Measurements from ENCODE around the gene NR0B2. TPM values are rescaled to one million over a fixed set of nuclear protein-coding genes. Genes with fewer than 3 reads are reported as not detected.

Gene NR0B2
- polyA plus RNA-seq, 2 of the 4 experiments (the other 2 are of a cell fraction), result not detected

DNA sequence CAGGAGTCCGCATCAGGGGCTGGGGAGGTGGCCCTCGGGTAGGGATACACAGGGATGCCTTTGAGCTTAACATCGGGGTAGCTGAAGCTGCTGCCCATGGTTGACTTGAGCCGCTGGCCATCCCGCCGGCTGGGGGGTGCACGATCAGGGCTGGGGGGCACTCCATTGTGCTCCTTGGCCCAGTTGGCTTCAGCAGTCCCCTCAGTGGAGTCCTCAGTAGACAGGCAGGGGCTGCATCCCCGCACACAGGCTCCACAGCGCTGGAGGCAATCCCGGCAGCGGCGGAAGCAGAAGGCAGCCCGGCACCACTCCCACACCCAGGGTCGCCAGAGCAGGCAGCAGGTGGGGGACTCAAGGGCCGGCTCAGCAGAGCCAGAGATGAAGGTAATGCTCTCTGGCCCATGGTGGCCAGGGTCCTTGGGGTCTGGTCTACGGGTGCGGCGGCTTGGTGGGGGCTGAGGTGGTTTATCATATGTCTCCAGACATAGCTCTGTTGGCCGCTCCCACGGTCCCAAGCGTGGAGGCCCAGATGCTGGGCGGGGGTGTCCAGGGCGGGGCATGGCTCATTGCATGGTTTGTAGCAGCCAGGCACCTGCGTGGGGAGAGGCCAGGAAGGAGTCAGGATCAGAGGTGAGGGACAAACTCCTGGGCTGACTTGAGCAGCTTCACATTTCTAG, 38.2 kb upstream of the NR0B2 start:
- Histone ChIP-seq H3K9me3 (no peaks in the 10 kb centered on the region), H3K4me2 (no peak overlapping the region), H3K4me1 (no peaks in the 10 kb centered on the region; the same call in 2 of the 3 replicates), H3K4me3 (no peak overlapping the region), H3K27ac (no peak overlapping the region)
- no peak for FAIRE-seq
- ChIA-PET POLR2A (no interaction called here), CTCF (no interaction called here)
- ATAC-seq, result no peak
- no peak for DNase-seq (ENCODE audit: low read depth in 1 of 2, low spot score in 1 of 2)
- WGBS (ENCODE audit: missing lambda C conversion rate), result 100% methylated on average over 3 of the region's 24 CpGs
- TF ChIP-seq EP300 (IDR thresholded peaks at IDR 0.05) (no peak), HOXB5 (CRISPR knock-in tag; IDR thresholded peaks at IDR 0.05) (no peak), HOXB13 (CRISPR knock-in tag; IDR thresholded peaks at IDR 0.05; ENCODE audit: low read depth) (no peak), CEBPB (IDR thresholded peaks at IDR 0.05) (no peak), HEYL (CRISPR knock-in tag; IDR thresholded peaks at IDR 0.05) (no peak)
- TF ChIP-seq, protein P1, sequence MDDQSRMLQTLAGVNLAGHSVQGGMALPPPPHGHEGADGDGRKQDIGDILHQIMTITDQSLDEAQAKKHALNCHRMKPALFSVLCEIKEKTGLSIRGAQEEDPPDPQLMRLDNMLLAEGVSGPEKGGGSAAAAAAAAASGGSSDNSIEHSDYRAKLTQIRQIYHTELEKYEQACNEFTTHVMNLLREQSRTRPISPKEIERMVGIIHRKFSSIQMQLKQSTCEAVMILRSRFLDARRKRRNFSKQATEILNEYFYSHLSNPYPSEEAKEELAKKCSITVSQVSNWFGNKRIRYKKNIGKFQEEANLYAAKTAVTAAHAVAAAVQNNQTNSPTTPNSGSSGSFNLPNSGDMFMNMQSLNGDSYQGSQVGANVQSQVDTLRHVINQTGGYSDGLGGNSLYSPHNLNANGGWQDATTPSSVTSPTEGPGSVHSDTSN (IDR thresholded peaks at IDR 0.05), result no peak

DNA sequence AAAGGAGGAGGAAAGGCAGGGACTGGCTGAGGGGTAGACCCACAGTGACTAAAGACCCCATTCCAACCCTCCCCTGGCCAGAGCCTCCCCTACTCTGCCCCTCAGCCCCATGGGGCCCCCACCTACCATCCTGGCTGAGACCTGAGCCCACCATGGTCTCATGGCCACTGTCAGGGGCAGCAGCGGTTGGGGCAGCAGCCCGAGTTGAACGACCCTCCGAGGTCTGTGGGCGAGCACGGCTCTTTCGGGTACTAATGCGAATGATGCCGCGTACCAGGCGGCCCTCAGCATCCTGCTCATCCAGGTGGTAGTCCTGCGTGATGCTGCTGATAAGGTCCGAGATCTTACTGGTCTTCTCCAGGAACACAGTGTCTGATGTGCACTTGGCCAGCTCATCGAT, 37.4 kb upstream of the NR0B2 start:
- ATAC-seq (no peak; a peak in 1 of 6 replicates), FAIRE-seq (no peak), DNase-seq (ENCODE audit: low read depth in 1 of 2, low spot score in 1 of 2) (no peak)
- Histone ChIP-seq H3K4me1 (no peaks in the 10 kb centered on the region; the same call in 2 of the 3 replicates), H3K9me3 (no peaks in the 10 kb centered on the region), H3K4me3 (no peak overlapping the region), H3K4me2 (no peak overlapping the region), H3K27ac (no peak overlapping the region)
- POLR2A ChIA-PET, result no interaction called here
- TF ChIP-seq CHD4 (IDR thresholded peaks at IDR 0.05; ENCODE audit: borderline replicate concordance), result no peak
- no peak for TF ChIP-seq RNF2 (IDR thresholded peaks at IDR 0.05; ENCODE audit: borderline replicate concordance, low read depth)
- no peak for TF ChIP-seq CBX2 (IDR thresholded peaks at IDR 0.05; ENCODE audit: borderline replicate concordance, low read depth)
- TF ChIP-seq FOSB (CRISPR knock-in tag; IDR thresholded peaks at IDR 0.05), result no peak
- no peak for TF ChIP-seq PHF8 (IDR thresholded peaks at IDR 0.05; ENCODE audit: borderline replicate concordance, low read depth)
- no peak for TF ChIP-seq CBX8 (IDR thresholded peaks at IDR 0.05)
- TF ChIP-seq, protein P2, sequence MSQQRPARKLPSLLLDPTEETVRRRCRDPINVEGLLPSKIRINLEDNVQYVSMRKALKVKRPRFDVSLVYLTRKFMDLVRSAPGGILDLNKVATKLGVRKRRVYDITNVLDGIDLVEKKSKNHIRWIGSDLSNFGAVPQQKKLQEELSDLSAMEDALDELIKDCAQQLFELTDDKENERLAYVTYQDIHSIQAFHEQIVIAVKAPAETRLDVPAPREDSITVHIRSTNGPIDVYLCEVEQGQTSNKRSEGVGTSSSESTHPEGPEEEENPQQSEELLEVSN (IDR thresholded peaks at IDR 0.05; ENCODE audit: borderline replicate concordance, low read depth), result no peak
- CTCF ChIA-PET, result no interaction called here
- 77% methylated on average over 3 of the region's 14 CpGs for WGBS (ENCODE audit: missing lambda C conversion rate)

DNA sequence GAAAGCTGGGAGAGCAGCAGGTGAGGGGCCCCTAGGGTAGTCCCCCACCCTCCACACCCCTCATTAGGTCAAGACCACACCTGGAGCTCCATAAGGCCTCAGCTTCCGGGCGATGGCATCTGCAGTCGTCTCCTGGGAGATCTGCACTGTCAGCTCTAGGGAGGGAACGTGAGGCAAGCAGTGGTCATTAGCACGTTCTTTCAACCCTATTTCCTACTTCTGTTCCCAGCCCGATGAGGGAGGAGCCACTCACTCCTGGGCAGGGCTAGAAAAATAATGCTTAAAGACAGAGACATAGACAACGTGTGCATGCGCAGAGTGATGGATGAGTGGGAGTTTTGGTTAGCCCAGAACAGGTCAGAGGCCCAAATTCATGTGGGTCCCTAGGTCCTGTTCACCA, 36.8 kb upstream of the NR0B2 start:
- FAIRE-seq (no peak), DNase-seq (ENCODE audit: low read depth in 1 of 2, low spot score in 1 of 2) (no peak), ATAC-seq (peak; percentile 13 to 19; a peak in 2 of 6 replicates)
- H3K27ac ChIP-seq, result no peak overlapping the region
- no peaks in the 10 kb centered on the region; the same call in 2 of the 3 replicates for H3K4me1 ChIP-seq
- H3K4me2 ChIP-seq, result no peak overlapping the region
- TF ChIP-seq EP300 (IDR thresholded peaks at IDR 0.05), result no peak
- TF ChIP-seq ZC3H11A (IDR thresholded peaks at IDR 0.05), result no peak
- TF ChIP-seq TP53 (CRISPR knock-in tag; IDR thresholded peaks at IDR 0.05), result no peak
- TF ChIP-seq RARB (CRISPR knock-in tag; IDR thresholded peaks at IDR 0.05), result no peak
- TF ChIP-seq HDAC2 (IDR thresholded peaks at IDR 0.05), result no peak
- TF ChIP-seq, protein P1 (IDR thresholded peaks at IDR 0.05), result no peak
- no peak for TF ChIP-seq ZFP36 (IDR thresholded peaks at IDR 0.05; ENCODE audit: borderline replicate concordance, partially characterized antibody)
- TF ChIP-seq ZSCAN20 (CRISPR knock-in tag; IDR thresholded peaks at IDR 0.05), result no peak
- H3K4me3 ChIP-seq, result no peak overlapping the region
- WGBS (ENCODE audit: missing lambda C conversion rate), result 81% methylated on average over 8 of the region's 8 CpGs
- POLR2A ChIA-PET, result no interaction called here
- CTCF ChIA-PET, result interaction anchor here (1.5 kb wide), 1 partner anchor 34 kb away, joined by 3 read pairs; no protein-coding TSS in a partner anchor
- H3K9me3 ChIP-seq, result no peaks in the 10 kb centered on the region

All from A549 (cell line).